ENCODE results near the gene SLC17A8.

- TF ChIP-seq POLR2A (IDR thresholded peaks at IDR 0.05; ENCODE audit: low read depth, low read length) (no peak), TAF1 (IDR thresholded peaks at IDR 0.05; ENCODE audit: low read depth, low read length) (no peak), POLR2AphosphoS5 (IDR thresholded peaks at IDR 0.05; ENCODE audit: low read depth, low read length) (no peak), SPI1 (IDR thresholded peaks at IDR 0.05; ENCODE audit: low read depth, low read length) (no peak)
These were observed 79.1 kb downstream of the SLC17A8 start for GRCh38 chr12:100435957-100436356.
